Mononuclear cell (primary cell): ENCODE measurements around the gene SLIT1. TPM values are rescaled to one million over a fixed set of nuclear protein-coding genes. Genes with fewer than 3 reads are reported as not detected.

Experiments
- H3K27me3 ChIP-seq: 2 replicates; pipeline ENCODE4 v1.6.0; 2011; ENCODE audit warnings: low read length, control low read depth; ENCODE audit not compliant: insufficient read depth
- H3K4me1 ChIP-seq: 2 replicates; pipeline ENCODE4 v1.5.1; 2011; ENCODE audit warnings: mild to moderate bottlenecking, low read length, control low read depth; ENCODE audit not compliant: insufficient read depth
- H3K4me3 ChIP-seq: 2 replicates; pipeline ENCODE4 v1.5.1; 2011; ENCODE audit warnings: mild to moderate bottlenecking, low read length, moderate library complexity
- H3K9me3 ChIP-seq: 2 replicates; pipeline ENCODE4 v1.5.1; 2011; ENCODE audit warnings: low read depth, mild to moderate bottlenecking, control low read depth, low read length
- total RNA-seq: library from RNA; depleted of rRNA; stranded (reverse); fragments of >200 nt; gene quantifications from one replicate; pipeline ENCODE4 v1.2.3, GENCODE V29; 2012

Gene SLIT1
- total RNA-seq, 1 donor = 0.10 TPM

GRCh38 chr10:97028832-97029178, 157.0 kb downstream of the SLIT1 start:
- Histone ChIP-seq H3K4me1 (no peaks in the 10 kb centered on the region), H3K4me3 (no peak overlapping the region), H3K27me3 (no peaks in the 10 kb centered on the region), H3K9me3 (no peaks in the 10 kb centered on the region)

- H3K9me3 ChIP-seq = no peaks in the 10 kb centered on the region
- no peaks in the 10 kb centered on the region for H3K27me3 ChIP-seq
- H3K4me1 ChIP-seq = no peaks in the 10 kb centered on the region
- no peak overlapping the region for H3K4me3 ChIP-seq
Observed at GRCh38 chr10:97028126-97028831, 157.5 kb downstream of the SLIT1 start.

DNA sequence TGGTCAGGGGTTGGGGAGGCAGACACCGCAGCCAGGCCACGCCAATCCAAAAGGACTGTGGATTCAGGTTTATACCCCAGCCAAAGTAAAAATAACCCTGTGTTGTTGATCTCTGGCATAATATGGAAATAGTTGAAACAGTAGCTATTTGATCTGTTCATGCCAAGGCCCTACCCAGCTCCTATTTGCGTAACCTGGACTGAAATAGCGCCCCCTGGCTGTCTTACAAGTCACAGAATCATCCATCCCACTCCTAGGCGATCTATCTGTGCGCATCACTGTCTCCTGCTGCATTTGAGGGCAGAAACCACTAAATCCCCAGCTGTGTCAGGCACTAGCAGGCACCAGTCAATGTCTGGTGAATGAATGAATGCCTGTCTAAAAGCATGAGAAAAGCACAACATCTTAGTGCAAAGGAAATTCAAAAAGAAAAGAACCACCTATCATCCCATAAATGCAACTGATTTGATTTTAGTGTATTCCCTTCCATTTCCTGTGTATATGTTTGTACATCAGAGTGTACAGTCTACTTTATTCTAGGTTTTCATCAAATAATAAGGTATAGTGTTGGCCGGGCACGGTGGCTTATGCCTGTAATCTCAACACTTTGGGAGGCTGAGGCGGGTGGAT, 160.0 kb downstream of the SLIT1 start:
- Histone ChIP-seq H3K4me3 (no peak overlapping the region), H3K9me3 (no peaks in the 10 kb centered on the region), H3K27me3 (no peaks in the 10 kb centered on the region), H3K4me1 (no peaks in the 10 kb centered on the region)

GRCh38 chr10:97024168-97025073, 161.3 kb downstream of the SLIT1 start:
- H3K4me1 ChIP-seq = no peaks in the 10 kb centered on the region
- H3K9me3 ChIP-seq = no peaks in the 10 kb centered on the region
- no peak overlapping the region for H3K4me3 ChIP-seq
- H3K27me3 ChIP-seq = no peaks in the 10 kb centered on the region

DNA sequence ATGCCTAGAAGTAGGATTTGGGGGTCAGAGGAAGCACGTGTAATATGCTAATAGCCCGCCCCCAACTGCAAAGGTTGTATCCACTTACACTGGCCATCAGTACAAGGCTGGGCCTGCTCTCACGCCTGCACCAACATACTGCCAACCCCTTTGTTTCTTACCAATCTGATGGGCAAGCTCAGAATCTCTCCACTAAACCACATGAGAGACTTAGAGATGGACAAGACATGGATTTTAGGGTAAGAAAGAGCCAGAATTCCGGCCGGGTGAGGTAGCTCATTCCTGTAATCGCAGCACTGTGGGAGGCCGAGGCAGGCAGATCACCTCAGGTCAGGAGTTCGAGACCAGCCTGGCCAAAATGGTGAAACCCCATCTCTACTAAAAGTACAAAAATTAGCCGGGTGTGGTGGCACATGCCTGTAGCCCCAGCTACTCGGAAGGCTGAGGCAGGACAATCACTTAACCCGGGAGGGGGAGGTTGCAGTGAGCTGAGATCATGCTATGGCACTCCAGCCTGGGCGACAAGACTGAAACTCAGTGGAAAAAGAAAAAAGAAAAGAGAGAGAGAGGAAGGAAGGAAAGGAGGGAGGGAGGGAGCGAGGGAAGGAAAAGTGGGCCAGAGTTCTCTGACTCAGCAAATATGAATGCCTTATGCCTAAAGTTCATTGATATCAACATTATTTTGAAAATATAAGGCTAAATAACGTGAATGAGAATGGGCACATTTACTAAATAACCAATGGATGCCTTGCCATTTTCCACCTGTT, 162.2 kb downstream of the SLIT1 start:
- no peak overlapping the region for H3K4me3 ChIP-seq
- H3K9me3 ChIP-seq = no peaks in the 10 kb centered on the region
- H3K4me1 ChIP-seq = no peaks in the 10 kb centered on the region
- H3K27me3 ChIP-seq = no peaks in the 10 kb centered on the region

DNA sequence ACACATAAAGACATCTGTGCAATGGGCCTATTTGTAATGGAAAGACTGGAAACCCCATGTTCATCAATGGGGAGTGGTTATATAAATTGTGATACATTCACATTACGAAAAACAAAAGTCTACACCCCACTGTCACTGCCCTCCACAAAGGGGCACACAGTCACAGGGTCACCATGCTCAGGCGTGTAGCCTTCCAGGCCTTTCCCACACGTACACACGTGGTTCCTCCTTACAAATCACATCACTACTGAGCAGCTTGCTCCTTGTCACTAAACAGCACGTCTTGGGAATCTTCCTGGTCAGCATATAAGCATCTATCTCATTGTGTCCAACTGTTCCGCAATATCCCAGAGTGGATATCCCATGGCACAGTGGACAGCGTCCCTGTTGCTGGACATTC, 163.1 kb downstream of the SLIT1 start:
- Histone ChIP-seq H3K27me3 (no peaks in the 10 kb centered on the region), H3K9me3 (no peaks in the 10 kb centered on the region), H3K4me1 (no peaks in the 10 kb centered on the region), H3K4me3 (no peak overlapping the region)

- H3K4me3 ChIP-seq = no peak overlapping the region
- no peaks in the 10 kb centered on the region for H3K9me3 ChIP-seq
Observed at GRCh38 chr10:97020452-97021400, 165.0 kb downstream of the SLIT1 start.

GRCh38 chr10:97019213-97019844, 166.4 kb downstream of the SLIT1 start:
- no peak overlapping the region for H3K4me3 ChIP-seq
- H3K27me3 ChIP-seq = no peaks in the 10 kb centered on the region
- H3K4me1 ChIP-seq = no peaks in the 10 kb centered on the region
- no peaks in the 10 kb centered on the region for H3K9me3 ChIP-seq

More at GRCh38 chr10:97020452-97021400, 165.0 kb downstream of the SLIT1 start:
- Histone ChIP-seq H3K4me1 (no peaks in the 10 kb centered on the region), H3K27me3 (no peaks in the 10 kb centered on the region)

- H3K9me3 ChIP-seq = no peaks in the 10 kb centered on the region
- H3K27me3 ChIP-seq = no peaks in the 10 kb centered on the region
- no peak overlapping the region for H3K4me3 ChIP-seq
- no peaks in the 10 kb centered on the region for H3K4me1 ChIP-seq
Observed at GRCh38 chr10:97018251-97019212, 167.2 kb downstream of the SLIT1 start.

DNA sequence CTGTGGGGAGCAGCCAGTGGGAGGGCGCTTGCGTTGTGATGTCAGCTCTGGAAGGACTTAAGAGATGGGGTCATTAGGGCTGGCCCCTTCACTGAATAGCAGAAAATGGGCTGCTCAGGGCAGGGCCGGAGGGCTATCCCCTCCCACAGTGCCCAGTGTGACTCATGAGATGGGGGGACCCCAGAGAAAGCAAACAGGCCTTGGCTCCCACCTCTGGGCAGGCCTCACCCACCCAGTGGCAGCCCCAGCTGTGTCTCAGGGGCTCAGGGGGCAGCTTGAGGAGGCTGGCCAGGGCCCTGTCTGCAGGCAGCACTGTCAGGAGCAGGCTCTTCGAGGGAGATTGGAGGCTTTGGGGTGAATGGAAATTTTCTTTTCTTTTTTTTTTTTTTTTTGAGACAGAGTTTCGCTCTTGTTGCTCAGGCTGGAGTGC, 168.3 kb downstream of the SLIT1 start:
- Histone ChIP-seq H3K27me3 (no peaks in the 10 kb centered on the region), H3K4me3 (no peak overlapping the region), H3K9me3 (no peaks in the 10 kb centered on the region), H3K4me1 (no peaks in the 10 kb centered on the region)

GRCh38 chr10:97016728-97017473, 168.9 kb downstream of the SLIT1 start:
- Histone ChIP-seq H3K9me3 (no peaks in the 10 kb centered on the region), H3K4me3 (no peak overlapping the region), H3K27me3 (no peaks in the 10 kb centered on the region), H3K4me1 (no peaks in the 10 kb centered on the region)

- Histone ChIP-seq H3K9me3 (no peaks in the 10 kb centered on the region), H3K27me3 (no peaks in the 10 kb centered on the region), H3K4me3 (no peak overlapping the region), H3K4me1 (no peaks in the 10 kb centered on the region)
Observed at GRCh38 chr10:97015240-97015639, 170.5 kb downstream of the SLIT1 start.
